Measurements from ENCODE around the gene CAMK4. TPM values are rescaled to one million over a fixed set of nuclear protein-coding genes. Genes with fewer than 3 reads are reported as not detected.

The CAMK4 gene
- total RNA-seq, 2 donors from 2014 or later: 3.8 to 6.6 TPM

DNA sequence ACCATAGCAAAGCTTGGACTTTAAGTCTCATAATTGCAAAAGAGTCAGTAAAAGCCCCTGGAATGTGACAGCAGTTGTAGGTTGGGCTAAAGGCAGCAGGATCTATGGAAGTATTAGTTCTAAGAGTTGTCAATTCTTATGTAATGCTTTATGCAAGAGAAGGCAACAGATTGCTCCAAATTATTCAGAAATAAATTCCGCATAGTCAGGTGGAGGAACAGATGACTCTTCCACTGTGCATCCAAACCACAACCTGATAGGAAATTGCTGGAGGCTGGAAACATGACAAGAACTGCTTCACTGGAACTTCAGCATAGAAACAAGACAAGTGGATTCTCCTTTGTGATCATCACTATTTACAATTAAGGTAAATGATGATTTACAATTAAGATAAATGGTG lies 187.1 kb downstream of the CAMK4 start:
- Histone ChIP-seq H3K4me3 (no peak overlapping the region), H3K4me1 (ENCODE audit: control insufficient read depth in 1 of 2, low read depth in 2 of 2) (no peaks in the 10 kb centered on the region), H3K9me3 (no peaks in the 10 kb centered on the region), H3K27ac (no peak overlapping the region), H3K27me3 (replicated peaks; ENCODE audit: insufficient read depth) (no peaks in the 10 kb centered on the region), H3K36me3 (no peaks in the 10 kb centered on the region)
- no peak for TF ChIP-seq CTCF (IDR thresholded peaks at IDR 0.05)
- no peak for DNase-seq (ENCODE audit: low spot score)
- no peak for ATAC-seq (ENCODE audit: insufficient number of reproducible peaks, low FRiP score, low read depth)

DNA sequence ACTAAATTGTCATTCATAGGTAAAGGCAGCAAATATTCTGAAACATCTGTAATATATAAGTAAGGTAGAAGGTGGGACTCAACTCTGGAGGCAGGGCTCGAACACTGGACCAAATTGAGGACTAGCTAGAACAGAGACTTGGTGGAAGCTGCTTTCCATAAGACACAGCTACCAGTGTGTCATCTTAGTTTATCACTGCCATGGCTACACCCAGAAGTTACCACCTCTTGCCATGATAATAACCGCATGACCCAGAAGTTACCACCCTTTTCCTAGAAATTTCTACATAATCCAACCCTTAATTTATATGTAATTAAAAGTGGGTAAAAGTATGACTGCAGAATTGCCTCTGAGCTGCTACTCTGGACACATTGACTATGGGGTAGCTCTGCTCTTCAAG lies 188.4 kb downstream of the CAMK4 start:
- Histone ChIP-seq H3K4me1 (ENCODE audit: control insufficient read depth in 1 of 2, low read depth in 2 of 2) (no peaks in the 10 kb centered on the region), H3K4me3 (no peak overlapping the region), H3K36me3 (no peaks in the 10 kb centered on the region), H3K27me3 (replicated peaks; ENCODE audit: insufficient read depth) (no peaks in the 10 kb centered on the region), H3K27ac (no peak overlapping the region), H3K9me3 (no peaks in the 10 kb centered on the region)
- DNase-seq (ENCODE audit: low spot score) (no peak), ATAC-seq (ENCODE audit: insufficient number of reproducible peaks, low FRiP score, low read depth) (no peak)
- no peak for TF ChIP-seq CTCF (IDR thresholded peaks at IDR 0.05)

DNA sequence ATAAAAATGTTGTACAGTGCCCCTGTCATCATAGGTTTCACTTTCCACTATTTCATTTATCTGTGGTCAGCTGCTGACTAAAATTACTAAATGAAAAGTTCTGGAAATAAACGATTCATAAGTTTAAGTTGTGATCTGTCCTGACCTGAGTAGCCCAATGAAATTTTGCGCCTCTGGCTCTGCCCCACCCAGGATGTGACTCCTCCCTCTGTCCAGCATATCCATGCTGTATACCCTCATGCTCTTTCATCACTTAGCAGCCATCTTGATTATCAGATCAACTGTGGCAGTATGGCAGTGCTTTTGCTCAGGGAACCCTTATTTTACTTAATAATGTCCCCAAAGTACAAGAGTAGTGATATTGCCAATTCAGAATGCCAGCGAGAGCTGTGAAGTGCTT lies 190.9 kb downstream of the CAMK4 start:
- Histone ChIP-seq H3K9me3 (no peaks in the 10 kb centered on the region), H3K4me3 (no peak overlapping the region), H3K36me3 (no peaks in the 10 kb centered on the region), H3K27ac (no peak overlapping the region), H3K27me3 (replicated peaks; ENCODE audit: insufficient read depth) (no peaks in the 10 kb centered on the region), H3K4me1 (ENCODE audit: control insufficient read depth in 1 of 2, low read depth in 2 of 2) (no peaks in the 10 kb centered on the region)
- TF ChIP-seq CTCF (IDR thresholded peaks at IDR 0.05): no peak
- no peak for ATAC-seq (ENCODE audit: insufficient number of reproducible peaks, low FRiP score, low read depth)
- no peak for DNase-seq (ENCODE audit: low spot score)

DNA sequence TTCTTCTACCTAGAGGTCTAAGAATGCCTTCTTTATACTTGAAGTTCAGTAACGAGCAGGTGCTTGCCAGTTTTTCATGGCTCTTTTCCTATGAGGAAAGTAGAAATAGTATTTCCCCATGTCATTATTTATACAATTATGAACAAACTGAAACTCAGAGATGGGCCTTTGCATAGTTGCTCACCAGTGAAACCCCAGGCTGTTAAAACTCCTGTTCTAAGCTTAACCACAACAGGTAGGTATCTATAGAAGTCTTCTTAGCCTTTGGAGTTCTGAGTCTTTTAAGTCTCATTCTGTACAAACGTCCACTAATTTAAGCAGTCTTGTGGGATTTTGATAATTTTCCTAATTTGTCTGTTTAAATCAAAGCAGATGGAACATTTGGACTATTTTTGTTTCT lies 198.1 kb downstream of the CAMK4 start:
- H3K4me3 ChIP-seq: no peak overlapping the region
- no peak for TF ChIP-seq CTCF (IDR thresholded peaks at IDR 0.05)
- ATAC-seq (ENCODE audit: insufficient number of reproducible peaks, low FRiP score, low read depth) (no peak), DNase-seq (ENCODE audit: low spot score) (no peak)
- no peaks in the 10 kb centered on the region for H3K36me3 ChIP-seq
- no peak overlapping the region for H3K27ac ChIP-seq
- H3K27me3 ChIP-seq (replicated peaks; ENCODE audit: insufficient read depth): no peaks in the 10 kb centered on the region
- H3K9me3 ChIP-seq: no peaks in the 10 kb centered on the region
- H3K4me1 ChIP-seq (ENCODE audit: control insufficient read depth in 1 of 2, low read depth in 2 of 2): no peaks in the 10 kb centered on the region

GRCh38 chr5:111422747-111423720 lies 198.8 kb downstream of the CAMK4 start:
- Histone ChIP-seq H3K4me3 (no peak overlapping the region), H3K27me3 (replicated peaks; ENCODE audit: insufficient read depth) (no peaks in the 10 kb centered on the region), H3K36me3 (no peaks in the 10 kb centered on the region), H3K4me1 (ENCODE audit: control insufficient read depth in 1 of 2, low read depth in 2 of 2) (no peaks in the 10 kb centered on the region), H3K27ac (no peak overlapping the region), H3K9me3 (no peaks in the 10 kb centered on the region)
- ATAC-seq (ENCODE audit: insufficient number of reproducible peaks, low FRiP score, low read depth): no peak
- no peak for TF ChIP-seq CTCF (IDR thresholded peaks at IDR 0.05)
- no peak for DNase-seq (ENCODE audit: low spot score)

Data from thoracic aorta (tissue), 2 donors.